GM18867 (cell line): ENCODE data around the gene ENTPD3.

Experiments
- ATAC-seq: cut with Tn5 transposase; IDR thresholded peaks from one replicate; pipeline ENCODE4 v1.9.1; 2021; ENCODE audit warnings: mild to moderate bottlenecking, moderate library complexity; ENCODE audit not compliant: unreplicated experiment

Gene ENTPD3, protein sequence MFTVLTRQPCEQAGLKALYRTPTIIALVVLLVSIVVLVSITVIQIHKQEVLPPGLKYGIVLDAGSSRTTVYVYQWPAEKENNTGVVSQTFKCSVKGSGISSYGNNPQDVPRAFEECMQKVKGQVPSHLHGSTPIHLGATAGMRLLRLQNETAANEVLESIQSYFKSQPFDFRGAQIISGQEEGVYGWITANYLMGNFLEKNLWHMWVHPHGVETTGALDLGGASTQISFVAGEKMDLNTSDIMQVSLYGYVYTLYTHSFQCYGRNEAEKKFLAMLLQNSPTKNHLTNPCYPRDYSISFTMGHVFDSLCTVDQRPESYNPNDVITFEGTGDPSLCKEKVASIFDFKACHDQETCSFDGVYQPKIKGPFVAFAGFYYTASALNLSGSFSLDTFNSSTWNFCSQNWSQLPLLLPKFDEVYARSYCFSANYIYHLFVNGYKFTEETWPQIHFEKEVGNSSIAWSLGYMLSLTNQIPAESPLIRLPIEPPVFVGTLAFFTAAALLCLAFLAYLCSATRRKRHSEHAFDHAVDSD

DNA sequence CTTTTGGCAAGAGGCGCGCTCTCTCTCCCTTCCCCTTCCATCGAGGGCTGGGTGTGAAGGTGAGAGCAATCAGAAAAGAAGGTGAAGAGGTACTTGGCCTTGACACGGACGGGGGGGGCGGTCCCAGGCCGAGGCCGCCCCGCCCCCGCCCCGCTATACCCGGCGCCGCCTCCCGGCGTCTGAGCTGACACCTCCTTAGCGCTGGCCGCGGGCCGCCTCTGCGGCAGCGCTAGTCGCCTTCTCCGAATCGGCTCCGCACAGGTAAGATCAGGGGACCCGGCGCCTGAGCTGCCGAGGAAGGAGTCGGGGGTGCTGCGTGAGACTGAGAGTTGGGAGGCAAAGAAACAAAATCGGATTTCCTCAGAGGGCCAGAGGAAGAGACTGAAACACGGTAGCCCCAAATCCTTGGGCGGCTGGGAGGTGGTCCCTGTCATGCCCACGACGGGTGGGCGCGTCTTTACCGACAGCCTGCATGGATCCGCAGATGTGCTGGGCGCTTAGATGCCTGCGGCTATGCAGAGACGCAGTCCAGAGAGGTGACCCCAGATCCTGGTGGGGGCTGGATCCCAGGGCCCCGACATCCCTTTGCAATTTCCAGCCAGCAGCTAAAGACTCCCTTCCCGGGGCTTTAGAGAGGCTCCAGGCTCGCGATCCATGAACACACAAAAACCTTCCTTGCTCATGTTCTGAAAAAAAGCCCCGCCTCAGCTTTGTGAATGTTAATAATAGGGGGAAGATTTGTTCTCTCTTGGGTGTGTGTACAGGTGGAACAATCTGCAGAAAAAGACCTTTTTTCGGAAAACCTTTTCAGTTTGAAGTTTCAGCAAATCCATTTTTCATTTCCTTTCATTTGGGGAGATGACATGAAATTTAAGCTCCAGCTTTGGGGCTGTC, at the start of gene ENTPD3:
Gene ENTPD3 (plus strand): TSS at position 184 of the 894 bp plus-strand sequence. CDS start 874 bp downstream, outside the sequence.
- no peak for ATAC-seq

DNA sequence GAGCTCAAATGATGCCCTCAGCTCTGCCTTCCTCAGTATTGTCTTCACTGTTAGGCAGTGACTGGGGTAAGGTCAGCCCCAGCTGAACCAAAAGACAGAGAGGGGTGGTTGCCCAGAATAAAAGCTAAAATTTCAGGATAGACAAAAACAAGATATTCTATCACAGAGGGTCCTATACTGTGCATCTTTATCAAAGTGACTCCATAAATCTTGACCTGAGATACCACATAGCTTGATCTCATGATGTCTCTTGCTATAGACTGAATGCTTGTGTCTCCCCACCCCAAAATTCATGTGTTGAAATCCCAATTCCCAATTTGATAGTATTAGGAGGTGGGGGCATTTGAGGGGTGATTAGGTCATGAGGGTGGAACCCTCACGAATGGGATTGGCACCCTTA, 47.1 kb upstream of the ENTPD3 start:
- no peak for ATAC-seq

DNA sequence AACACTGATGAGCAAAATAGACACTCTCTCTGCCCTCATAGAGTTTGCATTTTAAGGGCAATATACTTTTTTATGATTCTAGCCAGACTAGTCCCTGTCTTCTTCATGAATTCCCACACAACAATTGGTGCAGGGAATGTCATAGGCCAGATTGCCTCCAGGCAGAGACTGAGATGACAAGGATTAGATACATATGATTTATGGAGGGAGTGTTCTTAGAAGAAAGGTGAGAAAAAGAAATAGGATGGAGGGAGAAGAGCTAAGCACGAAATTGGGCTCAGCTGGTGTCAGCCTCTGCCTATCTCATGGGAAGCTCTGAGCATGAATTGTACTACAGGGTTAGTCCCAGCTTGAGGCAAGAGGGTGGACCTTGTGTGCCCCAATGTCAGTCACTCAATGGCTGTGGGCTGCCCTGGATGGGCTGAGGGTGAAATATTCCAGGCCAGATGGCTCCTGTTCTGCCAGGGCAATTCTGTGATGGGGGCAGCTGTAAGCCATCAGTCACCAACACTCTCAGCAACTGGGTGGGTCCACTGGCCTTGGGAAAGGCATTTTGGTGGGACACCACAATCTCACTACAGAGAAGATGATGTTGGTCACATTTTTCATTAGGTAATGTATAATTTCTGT, 46.3 kb upstream of the ENTPD3 start:
- no peak for ATAC-seq

DNA sequence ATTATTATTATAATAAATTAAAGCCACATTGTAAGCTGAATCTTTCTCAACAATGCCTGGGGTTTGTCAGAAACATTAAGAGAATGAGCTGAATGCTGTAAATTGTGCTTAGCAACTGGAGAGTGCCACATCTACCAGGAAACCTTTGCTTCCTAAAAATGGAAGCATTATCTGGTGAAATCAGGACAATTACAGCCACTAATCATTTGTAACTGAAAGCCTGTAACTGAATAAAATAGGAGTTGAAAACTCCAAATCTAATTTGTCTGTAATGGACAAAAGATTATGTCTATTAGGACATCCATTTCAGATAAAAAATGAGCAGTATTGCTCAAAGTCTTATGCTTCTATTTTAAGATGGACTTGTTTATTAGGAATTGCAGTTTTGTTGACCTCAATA, 45.3 kb upstream of the ENTPD3 start:
- no peak for ATAC-seq

DNA sequence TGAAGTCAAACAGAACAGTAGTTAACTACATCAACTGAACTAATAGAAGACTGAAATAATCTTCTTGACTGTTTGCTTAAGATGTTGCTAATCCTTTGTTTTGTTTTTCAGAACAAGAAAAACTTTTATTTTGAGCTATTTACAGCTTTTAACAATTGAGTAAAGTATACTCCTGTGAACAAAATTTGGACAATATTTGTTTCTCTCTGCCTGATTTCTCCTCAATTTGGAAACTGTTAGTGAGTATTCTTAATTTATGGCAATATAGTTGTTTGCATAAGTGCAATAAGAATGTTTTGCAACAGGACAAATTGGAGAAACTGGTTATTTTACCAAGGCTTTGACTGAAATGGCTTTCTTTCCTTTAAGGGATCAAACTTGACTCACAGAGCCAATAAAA, 36.5 kb upstream of the ENTPD3 start:
- ATAC-seq: no peak

DNA sequence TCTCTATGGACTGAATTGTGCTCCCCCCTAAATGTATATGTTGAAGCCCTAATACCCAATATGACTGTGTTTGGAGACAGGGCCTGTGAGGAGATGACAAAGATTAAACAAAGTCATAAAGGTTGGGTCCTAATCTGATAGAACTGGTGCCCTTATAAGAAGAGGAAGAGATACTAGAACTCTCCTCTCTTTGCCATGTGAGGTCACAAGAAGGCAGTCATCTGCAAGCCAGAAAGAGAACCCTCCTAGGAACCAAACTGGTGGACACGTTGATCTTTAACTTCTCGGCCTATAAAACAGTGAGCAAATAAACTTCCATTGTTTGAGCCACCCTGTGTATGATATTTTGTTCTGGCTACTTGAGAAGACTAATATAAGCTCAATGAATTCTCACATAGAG, 31.6 kb upstream of the ENTPD3 start:
- ATAC-seq: no peak

DNA sequence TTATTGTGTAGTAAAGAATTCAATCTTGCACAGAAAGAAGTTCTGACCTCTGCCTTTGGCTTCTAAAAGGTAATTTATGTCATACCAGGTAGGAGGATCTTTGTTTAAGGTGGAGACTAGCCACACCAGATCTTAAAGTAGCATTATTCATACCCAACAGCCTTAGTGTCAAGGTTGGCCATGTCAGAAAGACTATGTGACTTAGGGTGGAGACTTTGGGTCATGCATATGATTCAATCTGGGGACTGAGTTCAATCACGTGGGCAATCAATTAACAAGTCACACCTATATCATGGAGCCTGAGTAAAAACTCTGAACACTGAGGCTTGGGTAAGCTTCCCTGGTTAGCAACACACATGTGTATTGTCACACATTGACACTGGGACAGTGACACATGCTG, 28.5 kb upstream of the ENTPD3 start:
- ATAC-seq: no peak

DNA sequence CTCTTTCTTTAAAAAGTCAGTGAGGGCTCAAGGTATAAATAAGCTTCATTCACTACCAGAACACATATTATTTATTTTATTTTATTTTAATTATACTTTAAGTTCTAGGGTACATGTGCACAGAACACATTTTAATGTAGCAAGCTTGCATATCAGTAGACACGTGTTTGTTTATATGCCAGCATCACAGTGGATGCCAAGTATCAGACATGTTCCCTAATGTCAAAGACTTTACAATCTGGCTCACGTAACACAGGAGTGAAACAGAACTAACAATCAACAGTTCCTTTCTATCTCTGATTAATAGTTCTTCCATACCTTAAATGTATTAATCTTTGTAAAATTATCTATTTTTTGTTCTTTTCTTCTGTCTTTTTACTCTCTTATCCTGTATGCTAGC, 23.3 kb upstream of the ENTPD3 start:
- no peak for ATAC-seq

DNA sequence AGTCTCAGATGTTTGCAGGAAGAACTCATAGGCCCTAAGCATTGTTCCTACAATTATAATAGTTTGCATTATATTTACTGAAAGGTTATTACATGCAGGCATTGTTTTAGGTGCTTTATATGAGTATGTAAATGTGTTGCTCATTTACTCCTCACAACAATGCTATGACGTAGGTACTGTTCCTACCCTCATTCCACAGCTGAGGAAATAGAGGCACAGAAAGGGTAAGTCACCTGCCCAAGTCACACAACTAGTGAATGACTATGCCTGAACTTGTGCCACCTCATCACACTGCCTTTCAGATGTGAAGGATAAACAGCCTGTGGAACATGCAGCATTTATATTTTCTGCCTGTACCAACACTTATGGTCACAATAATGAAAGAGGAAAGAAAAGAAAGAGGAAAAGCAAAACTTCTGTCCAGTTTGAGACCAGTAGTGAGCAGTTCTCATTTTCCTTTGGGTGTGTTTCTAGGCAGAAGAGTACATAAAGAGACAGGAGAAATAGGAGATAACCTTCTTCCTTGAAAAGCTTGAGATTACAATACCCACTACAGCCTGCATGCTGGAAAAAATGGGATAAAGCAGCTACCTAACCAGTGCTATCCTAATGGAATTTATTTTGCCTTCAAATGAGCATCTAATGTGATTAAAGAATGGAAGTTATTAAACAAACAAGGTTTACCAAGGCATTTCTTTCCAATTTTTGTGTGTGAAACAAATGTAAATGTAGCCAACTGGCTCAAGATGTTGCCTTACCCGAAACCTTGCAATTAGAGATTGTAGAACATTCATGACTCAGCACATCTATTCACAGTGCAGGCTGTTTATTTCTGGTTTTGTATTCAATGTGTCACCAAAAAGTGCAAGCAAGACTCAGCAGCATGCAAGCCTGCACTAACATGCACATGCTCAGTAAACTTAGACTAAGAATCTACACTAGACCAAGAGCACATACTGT, 20.5 kb upstream of the ENTPD3 start:
- ATAC-seq: no peak

DNA sequence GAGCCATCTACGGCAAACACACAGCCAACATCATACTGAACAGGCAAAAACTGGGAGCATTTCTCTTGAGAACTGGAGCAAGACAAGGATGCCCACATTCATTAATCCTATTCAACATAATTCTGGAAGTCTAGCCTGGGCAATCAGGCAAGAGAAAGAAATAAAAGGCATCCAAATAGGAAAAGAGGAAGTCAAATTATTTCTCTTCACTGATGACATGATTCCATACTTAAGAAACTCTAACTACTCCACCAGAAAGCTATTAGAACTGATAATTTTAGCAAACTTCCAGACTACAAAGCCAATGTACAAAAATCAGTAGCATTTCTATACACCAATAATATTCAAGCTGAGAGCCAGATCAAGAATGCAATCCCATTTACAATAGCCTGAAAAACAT, 17.3 kb upstream of the ENTPD3 start:
- ATAC-seq: no peak

DNA sequence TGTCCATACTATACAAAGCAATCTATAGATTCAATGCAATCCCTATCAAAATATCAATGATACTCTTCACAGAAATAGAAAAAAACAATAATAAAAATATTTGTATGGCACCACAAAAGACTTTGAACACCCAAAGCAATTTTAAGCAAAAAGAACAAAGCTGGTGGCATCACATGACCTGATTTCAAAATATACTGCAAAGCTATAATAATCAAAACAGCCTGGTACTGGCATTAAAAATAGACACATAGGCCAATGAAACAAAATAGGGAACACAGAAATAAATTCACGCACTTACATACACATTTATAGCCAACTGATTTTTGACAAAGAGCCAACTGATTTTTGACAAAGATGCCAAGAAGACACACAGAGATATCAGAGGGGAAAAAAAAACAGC, 9.2 kb upstream of the ENTPD3 start:
- no peak for ATAC-seq

DNA sequence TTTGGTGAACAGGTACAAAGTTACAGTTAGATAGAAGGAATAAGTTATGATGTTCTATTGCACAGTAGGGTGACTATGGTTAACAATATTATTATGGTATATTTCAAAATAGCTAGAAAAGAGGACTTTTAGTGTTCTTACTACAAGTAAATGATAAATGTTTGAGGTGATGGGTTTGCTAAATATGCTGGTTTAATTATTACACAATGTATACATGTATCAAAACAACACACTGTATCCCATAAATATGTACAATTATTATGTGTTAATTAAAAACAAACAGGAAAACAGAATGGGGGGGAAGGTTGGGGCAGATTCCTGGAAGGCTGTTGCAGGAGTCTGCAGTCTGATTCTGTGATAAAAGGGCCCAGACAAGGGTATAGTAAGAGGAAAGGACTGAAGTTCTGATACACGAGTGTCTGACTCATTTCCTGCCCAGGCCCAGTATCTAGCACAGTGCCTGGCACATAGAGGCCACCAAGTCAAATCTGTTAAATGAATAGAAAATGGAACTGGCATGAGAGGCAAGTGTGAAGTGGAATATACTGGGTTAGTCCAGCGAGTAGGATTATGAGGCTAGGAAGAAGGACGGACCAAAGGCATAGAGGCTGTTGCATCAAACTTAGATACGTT, 7.2 kb upstream of the ENTPD3 start:
- ATAC-seq: no peak

DNA sequence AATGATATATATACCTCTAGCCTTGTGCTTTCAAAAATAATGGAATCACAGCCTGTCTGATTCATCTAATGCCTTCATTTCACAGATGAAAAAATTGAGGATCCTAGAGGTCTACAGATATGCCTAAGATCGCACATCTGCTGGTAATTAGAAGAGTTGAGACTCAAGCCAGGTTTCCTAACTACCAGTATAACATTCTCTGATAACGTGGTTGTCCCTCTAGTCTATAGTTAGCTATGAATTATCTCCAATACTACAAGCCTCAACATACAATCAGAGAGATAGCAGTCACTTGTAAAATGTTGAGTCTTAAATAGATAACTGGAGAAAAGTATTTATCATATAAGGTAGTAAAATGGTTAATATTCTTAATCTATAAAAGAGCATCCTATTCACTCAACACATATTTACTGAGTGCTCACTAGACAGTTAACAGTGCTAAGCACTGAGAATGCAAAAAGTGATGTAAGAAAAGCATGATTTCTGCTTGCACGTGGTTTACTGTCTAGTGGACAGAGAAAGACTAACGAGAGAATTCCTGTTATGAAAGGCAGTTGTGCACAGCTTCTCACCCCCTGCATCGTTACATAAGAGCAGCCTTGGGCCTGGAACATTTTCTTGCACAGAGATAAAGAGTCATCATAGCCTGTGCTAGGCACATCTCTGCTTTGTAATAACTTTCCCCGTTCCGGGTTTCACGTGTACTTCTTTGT, 4.9 kb upstream of the ENTPD3 start:
- ATAC-seq: no peak

DNA sequence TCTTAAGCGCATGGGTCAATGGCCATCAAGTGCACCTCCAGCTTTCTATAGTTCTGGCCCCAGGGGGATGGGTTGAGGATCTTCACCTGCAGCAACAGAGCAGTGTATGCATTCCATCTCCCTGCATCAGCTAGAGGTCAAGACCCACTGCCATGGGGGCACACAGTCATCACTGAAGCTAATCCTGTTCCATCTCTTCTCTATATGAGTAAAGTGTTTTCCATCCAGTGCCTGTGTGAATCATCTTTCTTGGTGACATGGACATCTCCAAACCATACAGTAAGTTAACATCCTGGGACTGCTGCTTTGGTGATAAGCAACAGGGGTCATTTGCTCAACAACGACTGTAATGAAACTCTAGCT, 4.4 kb upstream of the ENTPD3 start:
- ATAC-seq: no peak

DNA sequence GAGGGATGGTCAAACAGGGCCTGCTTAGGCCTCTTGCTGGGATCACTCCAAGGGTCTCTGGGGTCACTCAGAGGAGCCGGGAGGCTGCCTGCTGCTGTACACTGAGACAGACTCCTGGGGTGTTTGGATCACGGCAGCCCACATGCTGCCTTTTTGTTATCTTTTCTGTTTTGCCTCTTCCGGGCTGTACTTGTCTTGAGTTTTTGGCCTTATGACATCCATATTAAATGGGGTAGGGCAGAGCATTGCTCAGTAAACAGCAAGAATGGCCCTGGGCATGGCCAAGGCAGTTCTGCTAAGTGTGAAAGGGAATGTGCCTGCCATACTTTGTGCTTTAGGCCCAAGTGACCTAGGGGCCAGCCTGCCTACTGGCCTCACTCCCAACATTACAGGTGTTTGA, 771 bp upstream of the ENTPD3 start:
- ATAC-seq: no peak

DNA sequence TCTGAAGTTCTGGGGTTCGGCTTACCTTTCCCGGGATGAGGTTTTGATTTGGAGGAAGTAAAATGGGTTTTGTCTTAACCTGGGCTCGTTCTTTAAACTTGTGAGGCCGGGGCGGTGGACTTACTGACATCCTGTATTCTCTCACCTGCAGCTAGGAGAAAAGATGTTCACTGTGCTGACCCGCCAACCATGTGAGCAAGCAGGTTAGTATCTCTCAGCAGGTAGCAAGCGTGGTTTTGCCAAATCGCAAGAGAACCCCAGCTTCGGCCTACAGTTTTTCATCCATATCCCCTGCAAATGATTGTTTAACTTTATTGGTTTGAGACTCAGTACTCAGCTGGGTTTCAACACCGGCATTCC, 891 bp downstream of the ENTPD3 start:
- ATAC-seq: no peak

DNA sequence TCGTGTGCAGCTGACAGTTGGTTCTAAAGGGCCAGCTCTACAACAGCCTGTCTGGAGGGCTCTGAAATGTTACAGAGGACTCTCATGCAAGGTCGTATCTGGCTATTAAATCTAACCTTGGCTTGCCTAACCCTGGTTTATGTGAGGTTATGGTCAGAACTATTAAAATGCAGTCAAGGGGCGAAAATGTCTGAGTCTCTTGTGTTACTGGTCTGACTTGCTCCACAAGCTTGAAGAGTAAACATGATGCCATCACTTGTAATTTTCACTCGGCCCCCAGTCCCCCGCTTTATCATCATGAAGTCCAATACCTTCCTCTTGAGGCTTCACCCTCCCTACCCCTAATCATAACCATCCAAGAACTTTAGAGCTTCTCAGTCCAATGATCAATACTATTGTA, 9.4 kb downstream of the ENTPD3 start:
- no peak for ATAC-seq

DNA sequence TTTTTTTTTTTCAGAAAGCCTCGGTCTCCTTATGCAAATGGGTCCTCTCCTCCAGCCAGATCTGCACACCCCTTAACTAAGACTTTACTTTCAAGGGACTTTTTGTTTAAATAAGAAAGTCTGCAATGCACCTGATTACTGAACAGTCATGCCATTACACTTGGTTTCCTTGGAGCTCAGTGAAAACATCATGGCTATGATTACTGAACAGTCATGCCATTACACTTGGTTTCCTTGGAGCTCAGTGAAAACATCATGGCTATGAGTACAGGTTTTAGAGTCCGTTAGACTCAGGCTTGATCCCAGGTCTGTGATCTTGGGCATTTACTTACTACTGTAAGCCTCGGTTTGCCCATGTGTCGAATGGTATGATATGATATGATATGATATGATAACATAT, 10.1 kb downstream of the ENTPD3 start:
- ATAC-seq: no peak

DNA sequence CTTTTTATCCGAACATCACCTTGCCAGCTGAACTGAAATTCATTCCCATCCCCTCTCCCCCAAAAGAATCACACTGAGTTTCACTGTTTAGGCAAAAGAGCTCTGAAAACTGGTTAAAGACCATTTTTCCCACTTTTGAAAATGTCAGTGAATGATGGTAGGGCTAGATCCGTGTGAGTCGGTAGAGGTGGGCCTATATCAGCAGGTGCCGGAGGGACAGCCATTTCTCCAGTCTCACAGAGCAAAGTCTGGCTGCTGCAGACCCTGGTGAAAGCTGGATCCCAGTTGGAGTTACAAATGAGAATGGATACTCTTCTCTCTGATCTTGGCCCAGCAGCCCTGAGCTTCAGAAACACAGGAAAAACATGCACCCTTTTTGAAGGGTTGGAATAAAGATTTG, 10.9 kb downstream of the ENTPD3 start:
- no peak for ATAC-seq
